IMR-90 (cell line): ENCODE results near the gene KYAT1. TPM values are rescaled to one million over a fixed set of nuclear protein-coding genes. Genes with fewer than 3 reads are reported as not detected.

Experiments used
- ATAC-seq: fragments of 200-7000 bp; cut with Tn5 transposase; 2 replicates; pipeline ENCODE4 v1.9.1; 2020; ENCODE audit warnings: low read depth, mild to moderate bottlenecking, moderate library complexity
- BruUV-seq: library from RNA; stranded (reverse); fragments of 400-500 nt; replicated peaks from 2 replicates; lab custom pipeline; 2021; lab: Mats Ljungman, UMichigan
- CTCF ChIA-PET: fragments of 300-600 bp; formaldehyde crosslinking; extraction: SDS; loops from one replicate; lab custom pipeline; 2021; ENCODE audit warnings: antibody characterized with exemption; lab: Yijun Ruan, JAX
- POLR2A ChIA-PET: fragments of 300-600 bp; sonication (Branson Sonifier 250); formaldehyde crosslinking; loops from one replicate; lab custom pipeline; 2022; ENCODE audit warnings: antibody characterized with exemption; ENCODE audit not compliant: unreplicated experiment; lab: Charles Lee
- DNase-seq: peaks from one replicate; pipeline ENCODE4 v3.0.0; 2013
- H2AFZ ChIP-seq: replicated peaks from 2 replicates; pipeline ENCODE3; 2013; ENCODE audit warnings: low read length, mild to moderate bottlenecking; ENCODE audit not compliant: poor library complexity
- H2AK5ac ChIP-seq: 2 replicates; pipeline ENCODE4 v1.6.1; 2013; ENCODE audit warnings: low read depth, low read length, inconsistent platforms
- H2AK9ac ChIP-seq: replicated peaks from 2 replicates; pipeline ENCODE3; 2013; ENCODE audit warnings: mild to moderate bottlenecking, low read depth, low read length, moderate library complexity; ENCODE audit not compliant: poor library complexity
- H2BK120ac ChIP-seq: 2 replicates; pipeline ENCODE4 v1.6.1; 2013; ENCODE audit warnings: low read depth, low read length, inconsistent platforms
- H2BK15ac ChIP-seq: 3 replicates; pipeline ENCODE4 v1.6.1; 2013; ENCODE audit warnings: low read depth, low read length, inconsistent platforms
- H2BK20ac ChIP-seq: 2 replicates; pipeline ENCODE4 v1.6.1; 2013; ENCODE audit warnings: low read depth, mild to moderate bottlenecking, inconsistent platforms, low read length, moderate library complexity
- H2BK5ac ChIP-seq: 2 replicates; pipeline ENCODE4 v1.6.1; 2013; ENCODE audit warnings: mild to moderate bottlenecking, low read depth, low read length, inconsistent platforms; ENCODE audit not compliant: poor library complexity, severe bottlenecking
- H3K14ac ChIP-seq: replicated peaks from 2 replicates; pipeline ENCODE4 v1.6.1; 2013; ENCODE audit warnings: low read depth, low read length, inconsistent platforms
- H3K18ac ChIP-seq: 2 replicates; pipeline ENCODE4 v1.6.1; 2013; ENCODE audit warnings: low read depth, low read length, control low read depth
- H3K23ac ChIP-seq: 2 replicates; pipeline ENCODE4 v1.6.1; 2013; ENCODE audit warnings: low read depth, low read length, inconsistent platforms
- H3K27ac ChIP-seq: 2 replicates; pipeline ENCODE4 v1.5.1; 2013; ENCODE audit warnings: mild to moderate bottlenecking, control low read depth, low read length; ENCODE audit not compliant: insufficient read depth
- H3K27me3 ChIP-seq: 2 replicates; pipeline ENCODE4 v1.6.1; 2013; ENCODE audit warnings: low read length; ENCODE audit not compliant: control insufficient read depth, insufficient read depth
- H3K36me3 ChIP-seq: 2 replicates; pipeline ENCODE4 v1.6.1; 2013; ENCODE audit warnings: low read length, mixed read lengths; ENCODE audit not compliant: control insufficient read depth, insufficient read depth
- H3K4ac ChIP-seq: 2 replicates; pipeline ENCODE4 v1.6.1; 2013; ENCODE audit warnings: low read depth, low read length, inconsistent platforms
- H3K4me1 ChIP-seq: 2 replicates; pipeline ENCODE4 v1.6.1; 2013; ENCODE audit warnings: low read length, mixed read lengths; ENCODE audit not compliant: control insufficient read depth, insufficient read depth
- H3K4me2 ChIP-seq: 2 replicates; pipeline ENCODE4 v1.6.1; 2013; ENCODE audit warnings: low read depth, mild to moderate bottlenecking, control low read depth, low read length, moderate library complexity
- H3K4me3 ChIP-seq: 2 replicates; pipeline ENCODE4 v1.5.1; 2013; ENCODE audit warnings: low read depth, mild to moderate bottlenecking, control low read depth, low read length, moderate library complexity; ENCODE audit not compliant: insufficient read depth
- H3K56ac ChIP-seq: 2 replicates; pipeline ENCODE4 v1.6.1; 2013; ENCODE audit warnings: low read length, inconsistent platforms; ENCODE audit not compliant: insufficient read depth; ENCODE audit errors: extremely low read depth
- H3K79me1 ChIP-seq, 2 experiments: 2 replicates each; pipeline ENCODE4 v1.6.1; 2013; ENCODE audit warnings: low read length in 2 of 2, inconsistent platforms in 1 of 2, low read depth in 1 of 2
- H3K9ac ChIP-seq: 2 replicates; pipeline ENCODE4 v1.6.1; 2013; ENCODE audit warnings: low read depth, low read length, control low read depth
- H3K9me1 ChIP-seq: 2 replicates; pipeline ENCODE4 v1.6.1; 2013; ENCODE audit warnings: low read length, inconsistent platforms; ENCODE audit not compliant: insufficient read depth
- H3K9me3 ChIP-seq: 2 replicates; pipeline ENCODE4 v1.6.1; 2013; ENCODE audit warnings: low read length; ENCODE audit not compliant: control insufficient read depth, insufficient read depth
- H4K20me1 ChIP-seq: 2 replicates; pipeline ENCODE4 v1.6.1; 2013; ENCODE audit warnings: low read length, inconsistent platforms; ENCODE audit not compliant: insufficient read depth
- H4K5ac ChIP-seq: 2 replicates; pipeline ENCODE4 v1.6.1; 2013; ENCODE audit warnings: mild to moderate bottlenecking, low read depth, low read length, control low read depth
- H4K8ac ChIP-seq, 2 experiments: 2 replicates each; pipeline ENCODE4 v1.6.1; 2013; ENCODE audit warnings: low read depth in 2 of 2, low read length in 2 of 2, control low read depth in 1 of 2, inconsistent platforms in 1 of 2
- H4K91ac ChIP-seq: 2 replicates; pipeline ENCODE4 v1.6.1; 2013; ENCODE audit warnings: low read depth, low read length, inconsistent platforms; ENCODE audit not compliant: insufficient read depth
- CEBPB ChIP-seq: IDR thresholded peaks from 2 replicates; pipeline ENCODE4 v1.6.1; 2012; ENCODE audit warnings: low read depth, low read length, improper control_type of control experiment
- CHD1 ChIP-seq: IDR thresholded peaks from 2 replicates; pipeline ENCODE4 v1.6.1; 2012; ENCODE audit warnings: low read depth, low read length, improper control_type of control experiment
- ELK1 ChIP-seq: fragments of 150-350 bp; IDR thresholded peaks from 2 replicates; pipeline ENCODE4 v1.6.1; 2016; ENCODE audit warnings: low read depth, mild to moderate bottlenecking, low read length, moderate library complexity, borderline replicate concordance
- FOS ChIP-seq: fragments of 150-350 bp; IDR thresholded peaks from 2 replicates; pipeline ENCODE4 v1.6.1; 2016; ENCODE audit warnings: low read depth, low read length
- MAFK ChIP-seq: IDR thresholded peaks from 2 replicates; pipeline ENCODE4 v1.6.1; 2012; ENCODE audit warnings: low read depth, low read length, improper control_type of control experiment
- MAZ ChIP-seq: IDR thresholded peaks from 2 replicates; pipeline ENCODE4 v1.6.1; 2012; ENCODE audit warnings: low read depth, mild to moderate bottlenecking, low read length, improper control_type of control experiment, moderate library complexity, borderline replicate concordance
- MXI1 ChIP-seq: IDR thresholded peaks from 2 replicates; pipeline ENCODE4 v1.6.1; 2012; ENCODE audit warnings: low read depth, mild to moderate bottlenecking, low read length, moderate library complexity, borderline replicate concordance
- NFE2L2 ChIP-seq: fragments of 150-350 bp; IDR thresholded peaks from 2 replicates; pipeline ENCODE4 v1.6.1; 2016; ENCODE audit warnings: low read depth, mild to moderate bottlenecking, low read length
- POLR2A ChIP-seq: IDR thresholded peaks from 2 replicates; pipeline ENCODE4 v1.6.1; 2012; ENCODE audit warnings: mild to moderate bottlenecking, low read depth, low read length
- RAD21 ChIP-seq: IDR thresholded peaks from 2 replicates; pipeline ENCODE4 v1.6.1; 2012; ENCODE audit warnings: low read length, improper control_type of control experiment
- RCOR1 ChIP-seq: IDR thresholded peaks from 2 replicates; pipeline ENCODE4 v1.6.1; 2012; ENCODE audit warnings: mild to moderate bottlenecking, low read length, improper control_type of control experiment; ENCODE audit not compliant: insufficient replicate concordance
- RFX5 ChIP-seq: IDR thresholded peaks from 2 replicates; pipeline ENCODE4 v1.8.0; 2012; ENCODE audit warnings: low read depth, mild to moderate bottlenecking, low read length, moderate library complexity
- SMC3 ChIP-seq: fragments of 150-350 bp; IDR thresholded peaks from 2 replicates; pipeline ENCODE4 v1.6.1; 2016; ENCODE audit warnings: low read depth, mild to moderate bottlenecking, antibody characterized with exemption, low read length, moderate library complexity
- USF2 ChIP-seq: fragments of 150-350 bp; IDR thresholded peaks from 2 replicates; pipeline ENCODE4 v1.6.1; 2017; ENCODE audit warnings: mild to moderate bottlenecking, antibody characterized with exemption, low read length, low read depth
- WGBS, 2 experiments: methylation state at CpG; one replicate each; pipeline versions ENCODE4 v1.1.5 to v1.1.7; 2013; ENCODE audit warnings: missing lambda C conversion rate in 2 of 2; ENCODE audit not compliant: insufficient read length in 1 of 2; ENCODE audit errors: extremely low coverage in 2 of 2; 5-methylcytosine and 5-hydroxymethylcytosine counted together
- dilution Hi-C: fragments of 300-500 bp; cut with HindIII; formaldehyde crosslinking; loops from one replicate; pipeline ENCODE4 v1.14.3; 2018; ENCODE audit warnings: low sequenced_read_pairs; ENCODE audit not compliant: unreplicated experiment
- in situ Hi-C: fragments of 300-500 bp; cut with MboI; formaldehyde crosslinking; loops from 3 replicates; pipeline ENCODE4 v1.14.3; 2019; ENCODE audit warnings: low sequenced_read_pairs, inconsistent platforms, mixed read lengths
- intact Hi-C: fragments of 100-400 bp; cut with micrococcal nuclease; formaldehyde crosslinking; loops from 2 replicates; pipeline ENCODE4 v1.10.0; 2022
- polyA plus RNA-seq, 3 experiments: library from polyadenylated mRNA; depleted of rRNA; stranded (reverse); fragments of >200 nt; gene quantifications; 2 replicates each; pipeline ENCODE4 v1.2.3, GENCODE V29; 2012; ENCODE audit warnings: low replicate concordance in 1 of 3
- total RNA-seq: library from RNA; depleted of rRNA; stranded (reverse); fragments of >200 nt; gene quantifications from 2 replicates; pipeline ENCODE4 v1.2.3, GENCODE V29; 2012
- TF ChIP-seq, protein P1 (sequence below): conservative IDR thresholded peaks from 2 replicates; pipeline ENCODE4 v1.5.1; 2012; ENCODE audit warnings: mild to moderate bottlenecking, low read depth, low read length, improper control_type of control experiment

KYAT1 gene
- total and polyA plus RNA-seq, 2 of the 4 experiments (the other 2 are of a cell fraction), result 6.8 to 9.5 TPM

DNA sequence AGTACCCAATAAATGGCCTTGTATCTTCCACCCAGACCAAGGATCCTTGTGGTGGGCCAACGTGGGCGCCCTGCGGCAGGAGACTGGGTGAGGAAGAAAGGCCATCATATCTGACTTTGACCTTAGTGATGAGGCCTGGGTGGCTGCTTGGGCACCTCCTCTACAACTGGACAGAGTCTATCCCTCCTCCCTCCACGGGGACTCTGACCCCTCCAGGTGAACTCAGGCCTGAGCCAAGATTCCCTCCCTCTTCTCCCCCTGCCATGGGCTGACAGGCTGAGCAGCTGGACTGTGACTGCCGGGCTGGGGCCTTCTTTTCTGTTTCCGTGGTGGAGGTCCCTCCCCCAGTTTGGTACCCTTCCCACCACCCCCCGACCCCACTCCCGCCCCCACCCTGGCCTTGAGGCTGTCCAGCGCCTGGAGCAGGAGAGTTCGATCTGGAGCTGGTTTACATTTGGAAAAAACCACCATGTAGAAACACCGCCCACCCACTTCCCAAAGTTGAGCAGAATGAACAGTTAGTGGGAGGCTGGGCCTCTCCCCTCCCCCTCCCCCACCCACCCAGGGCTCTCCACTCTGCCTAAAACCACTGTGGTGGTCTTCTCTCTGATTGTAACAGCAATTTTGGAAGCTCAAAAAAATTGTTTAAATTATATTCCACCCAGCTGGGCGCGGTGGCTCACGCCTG lies 37.8 kb upstream of the KYAT1 start:
- Histone ChIP-seq H3K14ac (peak overlapping the region; percentile 10; the same call in 1 of the 2 replicates), H3K23ac (no peak overlapping the region), H2AK5ac (peak overlapping the region; percentile 2; the same call in 1 of the 2 replicates), H3K56ac (no peak overlapping the region), H2BK5ac (no peak overlapping the region), H3K9me3 (no peaks in the 10 kb centered on the region), H3K27me3 (no peaks in the 10 kb centered on the region), H2BK20ac (no peak overlapping the region), H3K4me3 (no peak overlapping the region), H3K18ac (no peak overlapping the region), H3K36me3 (peaks cover 23% of the 10 kb centered on the region), H4K5ac (no peak overlapping the region), H3K4me1 (peaks cover 17% of the 10 kb centered on the region), H3K27ac (peak overlapping the region; percentile 32; the same call in 1 of the 2 replicates), H4K91ac (peak overlapping the region; percentile 41; the same call in 1 of the 2 replicates), H4K8ac (peak overlapping the region in 1 of 2 experiments; percentile 15; a peak in 1 of 4 replicates), H3K79me1 (peaks cover 17 to 64% of the 10 kb centered on the region in 2 experiments; a peak in 3 of 4 replicates), H3K9ac (no peak overlapping the region), H2AFZ (no peak overlapping the region), H2BK15ac (no peak overlapping the region), H2BK120ac (no peak overlapping the region), H3K4ac (peak overlapping the region; percentile 1; the same call in 1 of the 2 replicates), H3K4me2 (no peak overlapping the region), H2AK9ac (no peak overlapping the region), H3K9me1 (peaks cover 24% of the 10 kb centered on the region), H4K20me1 (no peaks in the 10 kb centered on the region)
- in situ Hi-C loops, result no loop called here
- ChIA-PET POLR2A (no interaction called here), CTCF (interaction anchor here (0.9 kb wide), 1 partner anchor 9 kb away, joined by 6 read pairs; no protein-coding TSS in a partner anchor)
- no CpG with 5 or more reads among the region's 14 CpGs for WGBS, 2 experiments
- DNase-seq (no peak), ATAC-seq (no peak)
- BruUV-seq, result no TSS peak
- dilution Hi-C loops, result no loop called here
- intact Hi-C loops, result no loop called here
- TF ChIP-seq ELK1 (no peak), FOS (no peak), MAZ (no peak), CEBPB (no peak), SMC3 (no peak), RCOR1 (no peak), MAFK (no peak), CHD1 (no peak), MXI1 (no peak), USF2 (no peak), NFE2L2 (no peak), RAD21 (no peak), POLR2A (no peak), RFX5 (no peak)
- TF ChIP-seq, protein P1, sequence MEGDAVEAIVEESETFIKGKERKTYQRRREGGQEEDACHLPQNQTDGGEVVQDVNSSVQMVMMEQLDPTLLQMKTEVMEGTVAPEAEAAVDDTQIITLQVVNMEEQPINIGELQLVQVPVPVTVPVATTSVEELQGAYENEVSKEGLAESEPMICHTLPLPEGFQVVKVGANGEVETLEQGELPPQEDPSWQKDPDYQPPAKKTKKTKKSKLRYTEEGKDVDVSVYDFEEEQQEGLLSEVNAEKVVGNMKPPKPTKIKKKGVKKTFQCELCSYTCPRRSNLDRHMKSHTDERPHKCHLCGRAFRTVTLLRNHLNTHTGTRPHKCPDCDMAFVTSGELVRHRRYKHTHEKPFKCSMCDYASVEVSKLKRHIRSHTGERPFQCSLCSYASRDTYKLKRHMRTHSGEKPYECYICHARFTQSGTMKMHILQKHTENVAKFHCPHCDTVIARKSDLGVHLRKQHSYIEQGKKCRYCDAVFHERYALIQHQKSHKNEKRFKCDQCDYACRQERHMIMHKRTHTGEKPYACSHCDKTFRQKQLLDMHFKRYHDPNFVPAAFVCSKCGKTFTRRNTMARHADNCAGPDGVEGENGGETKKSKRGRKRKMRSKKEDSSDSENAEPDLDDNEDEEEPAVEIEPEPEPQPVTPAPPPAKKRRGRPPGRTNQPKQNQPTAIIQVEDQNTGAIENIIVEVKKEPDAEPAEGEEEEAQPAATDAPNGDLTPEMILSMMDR, result no peak
